ENCODE data around the gene PIGA.
A peak's percentile ranks its signal among the peaks of the same experiment; 100 is the strongest.
"Not testable (repeated sequence)": the region's sequence is repeated elsewhere in the genome, so short reads cannot be mapped to it uniquely, and the experiment has no call there.

PIGA gene

DNA sequence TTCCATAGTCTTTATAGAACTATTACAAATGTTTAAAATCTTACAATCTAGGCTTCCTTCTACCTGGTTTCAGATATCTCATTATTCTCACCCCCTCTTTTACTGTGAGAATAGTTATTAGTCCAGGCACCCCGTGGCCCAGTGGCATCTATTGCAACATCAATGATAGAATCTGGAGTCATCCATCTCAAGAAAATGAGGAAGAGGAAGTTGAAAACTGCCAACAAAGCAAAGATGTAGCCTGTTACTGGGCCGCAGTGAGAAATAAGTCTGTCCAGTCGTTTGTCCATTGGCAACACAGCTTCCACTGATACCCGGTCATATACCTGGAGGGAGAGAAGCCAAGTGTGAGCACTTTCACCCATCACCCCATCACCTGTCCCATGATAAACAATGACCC, 13.9 kb downstream of the PIGA start:
- peak; percentile 66 for FAIRE-seq
- no peak for DNase-seq (ENCODE audit: insufficient read length, low spot score)

DNA sequence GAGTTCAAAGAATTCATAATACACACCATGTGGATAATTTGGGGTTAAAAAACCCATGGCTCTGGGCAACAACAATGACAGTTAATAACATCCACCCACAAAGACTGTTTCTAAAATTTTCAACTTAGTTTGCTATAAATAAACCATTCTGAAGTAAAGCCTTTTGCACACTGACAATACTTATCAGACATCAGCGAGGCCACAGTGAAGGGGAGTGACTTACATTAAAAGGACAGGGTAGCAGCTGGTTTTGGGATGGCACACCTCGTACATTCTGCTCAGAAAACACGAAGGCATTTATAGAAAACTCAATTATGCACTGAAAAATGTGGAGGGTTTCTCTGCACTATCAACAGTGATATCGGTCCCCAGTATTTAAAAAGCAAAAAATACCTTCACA, 15.0 kb downstream of the PIGA start:
- no peak for FAIRE-seq
- no peak for DNase-seq (ENCODE audit: insufficient read length, low spot score)

DNA sequence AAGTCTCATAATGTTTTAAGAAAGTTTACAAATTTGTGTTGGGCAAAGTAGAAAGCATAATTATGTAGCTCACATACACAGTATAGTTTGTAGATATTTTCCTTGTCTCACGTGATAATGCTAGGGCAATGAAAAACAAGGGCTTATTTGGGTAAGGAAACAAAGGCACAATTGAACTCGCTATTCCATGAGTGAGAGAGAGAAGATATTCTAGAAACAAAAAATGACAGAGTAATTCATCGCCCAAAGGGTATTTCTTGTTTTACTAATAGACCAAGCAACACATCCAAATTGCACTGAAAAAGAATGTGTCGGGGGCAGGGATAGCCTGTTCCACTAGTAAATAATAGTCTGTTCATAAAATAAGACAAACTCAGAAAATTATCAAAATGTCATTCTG, 16.2 kb downstream of the PIGA start:
- FAIRE-seq (no peak), DNase-seq (ENCODE audit: insufficient read length, low spot score) (no peak)

DNA sequence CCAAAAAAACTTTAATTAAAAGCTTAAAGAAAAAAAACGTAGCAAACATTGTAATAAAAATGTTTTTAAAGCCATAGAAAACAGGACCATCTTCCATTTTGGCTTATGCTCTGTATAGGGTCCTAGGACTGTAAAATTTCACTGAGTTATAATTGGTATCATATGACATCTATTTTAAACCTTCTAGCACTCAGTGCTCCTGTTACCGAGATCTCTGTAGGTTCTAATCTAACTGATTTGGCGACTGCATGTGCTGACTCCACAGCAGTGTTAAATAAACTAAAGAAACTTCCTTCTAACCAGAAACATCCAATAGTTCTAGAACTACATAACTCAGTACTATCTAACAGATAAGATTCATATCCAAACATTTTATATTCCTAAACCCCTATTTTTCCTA, 19.8 kb downstream of the PIGA start, which contains the start of gene ASB11:
Gene ASB11, minus strand, starts transcription at position 132 of the 400 bp plus-strand sequence. Its CDS starts 35 bp downstream, at position 97.
- no peak for DNase-seq (ENCODE audit: insufficient read length, low spot score)
- FAIRE-seq: no peak

DNA sequence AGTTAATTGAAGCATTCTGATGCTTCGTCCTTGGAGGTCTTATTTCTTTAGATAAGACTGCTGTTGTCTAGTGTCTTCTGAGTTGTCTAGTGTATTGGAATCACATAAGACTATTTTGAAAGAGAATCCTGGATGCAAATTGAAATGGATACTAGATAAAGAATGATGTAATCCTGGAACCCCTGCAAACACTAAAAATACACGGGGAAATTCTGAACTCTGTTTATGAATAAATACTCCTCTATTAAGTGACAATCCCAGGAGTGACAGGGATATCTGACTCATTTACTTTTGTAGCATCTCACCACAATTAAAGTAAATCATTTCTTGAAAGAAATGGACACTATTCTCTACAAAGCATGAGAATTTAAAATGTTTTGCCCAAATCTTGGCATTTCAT, 20.9 kb downstream of the PIGA start:
- FAIRE-seq (no peak), DNase-seq (ENCODE audit: insufficient read length, low spot score) (no peak)

GRCh38 chrX:15311119-15311518, 24.2 kb downstream of the PIGA start:
- DNase-seq (ENCODE audit: insufficient read length, low spot score) (no peak), FAIRE-seq (no peak)

DNA sequence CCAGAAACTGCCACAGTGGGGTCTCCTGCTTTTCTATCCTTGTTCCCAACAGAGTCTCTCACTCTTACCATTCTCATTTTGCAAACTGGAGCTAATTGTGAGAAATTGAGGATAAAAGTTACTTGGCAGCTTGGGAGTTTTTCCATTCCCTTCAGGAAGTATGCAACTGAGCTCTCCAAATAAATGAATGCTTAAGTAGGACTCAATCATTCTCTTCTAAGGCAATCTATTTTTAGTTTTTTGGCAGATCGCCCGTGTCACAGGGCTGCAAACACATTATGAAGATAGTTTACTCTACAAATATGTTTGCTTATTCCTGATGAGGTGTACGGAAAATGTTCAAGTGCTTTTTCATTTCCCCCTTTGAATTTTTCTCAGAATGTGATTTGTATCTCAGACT, 25.2 kb downstream of the PIGA start:
- DNase-seq (ENCODE audit: insufficient read length, low spot score) (no peak), FAIRE-seq (no peak)

DNA sequence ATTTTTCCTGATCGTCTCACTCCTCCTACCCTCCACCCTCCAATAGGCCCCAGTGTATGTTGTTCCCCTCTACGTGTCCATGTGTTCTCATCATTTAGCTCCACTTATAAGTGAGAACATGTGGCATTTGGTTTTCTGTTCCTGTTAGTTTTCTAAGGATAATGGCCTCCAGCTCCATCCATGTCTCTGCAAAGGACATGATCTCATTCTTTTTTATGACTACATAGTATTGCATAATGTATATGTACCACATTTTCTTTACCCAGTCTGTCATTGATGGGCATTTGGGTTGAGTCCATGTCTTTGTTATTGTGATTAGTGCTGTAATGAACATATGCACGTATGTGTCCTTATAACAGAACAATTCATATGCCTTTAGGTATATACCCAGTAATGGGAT, 29.4 kb downstream of the PIGA start:
- DNase-seq (ENCODE audit: insufficient read length, low spot score); FAIRE-seq: not testable (repeated sequence)

DNA sequence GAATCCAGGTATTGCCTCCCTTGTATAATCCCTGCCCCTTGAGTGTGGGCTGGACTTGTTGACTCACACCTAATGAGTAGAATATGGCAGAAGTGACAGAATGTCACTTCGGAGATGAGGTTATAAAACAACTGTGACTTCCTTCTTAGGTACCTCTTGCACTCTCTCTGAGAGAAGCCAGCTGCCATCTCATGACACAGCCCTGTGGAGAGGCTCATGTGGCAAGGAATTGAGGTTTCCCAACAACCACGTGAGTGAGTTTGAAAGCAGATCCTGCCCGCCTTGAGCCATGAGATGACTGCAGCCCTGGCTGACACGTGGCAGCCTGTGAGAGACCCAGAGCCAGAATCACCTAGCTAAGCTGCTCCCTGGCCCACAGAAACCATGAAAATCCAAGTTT, 33.4 kb downstream of the PIGA start:
- FAIRE-seq: no peak

GRCh38 chrX:15299941-15300851, 35.1 kb downstream of the PIGA start:
- peak; percentile 89 for FAIRE-seq
- no peak for DNase-seq (ENCODE audit: insufficient read length, low spot score)

More for the DNA sequence above, 33.4 kb downstream of the PIGA start:
- DNase-seq (ENCODE audit: insufficient read length, low spot score): no peak

DNA sequence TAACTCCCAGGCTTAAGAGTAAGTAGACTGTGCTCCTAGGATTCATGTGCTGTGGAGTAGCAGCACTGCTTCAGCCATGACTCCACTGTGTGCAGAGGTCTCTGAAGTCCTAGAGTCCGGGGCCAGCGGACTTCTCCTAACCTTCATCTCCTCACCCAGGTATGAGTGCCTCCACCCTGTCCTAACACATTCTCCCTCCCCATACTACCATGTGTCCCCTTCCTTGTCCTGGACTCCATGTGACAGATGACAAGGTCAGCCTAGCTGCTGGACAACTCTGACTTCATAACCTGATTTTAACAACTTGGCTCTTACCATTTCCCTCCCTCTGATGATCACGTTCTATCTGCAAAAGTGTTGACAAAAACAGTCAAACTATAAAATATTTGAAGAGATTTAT, 36.5 kb downstream of the PIGA start:
- DNase-seq (ENCODE audit: insufficient read length, low spot score) (no peak), FAIRE-seq (no peak)

- no peak for DNase-seq (ENCODE audit: insufficient read length, low spot score)
- FAIRE-seq: no peak
Measured at GRCh38 chrX:15298201-15298600, 37.1 kb downstream of the PIGA start.

DNA sequence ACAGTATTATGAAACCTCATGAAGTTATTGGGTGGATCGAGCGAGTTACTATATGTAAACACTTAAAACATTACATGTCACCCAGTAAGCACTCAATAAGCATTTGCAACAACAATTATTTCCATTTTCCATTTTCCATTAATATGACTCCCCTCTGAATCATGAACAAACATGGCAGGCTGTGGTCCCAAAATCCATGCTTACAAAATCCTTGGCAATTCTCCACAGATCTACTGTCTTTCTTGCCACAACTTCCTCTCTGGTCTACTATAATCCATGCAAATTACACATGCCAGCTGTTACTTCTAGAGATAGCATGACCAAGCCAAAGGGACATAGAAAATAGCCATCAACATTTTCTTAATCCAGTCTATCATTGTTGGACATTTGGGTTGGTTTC, 41.9 kb downstream of the PIGA start:
- FAIRE-seq: no peak
- DNase-seq (ENCODE audit: insufficient read length, low spot score): no peak

GRCh38 chrX:15292861-15293260, 42.5 kb downstream of the PIGA start:
- FAIRE-seq (no peak), DNase-seq (ENCODE audit: insufficient read length, low spot score) (no peak)

- DNase-seq (ENCODE audit: insufficient read length, low spot score): no peak
- no peak for FAIRE-seq
Measured at GRCh38 chrX:15277604-15278003, 57.7 kb downstream of the PIGA start.

DNA sequence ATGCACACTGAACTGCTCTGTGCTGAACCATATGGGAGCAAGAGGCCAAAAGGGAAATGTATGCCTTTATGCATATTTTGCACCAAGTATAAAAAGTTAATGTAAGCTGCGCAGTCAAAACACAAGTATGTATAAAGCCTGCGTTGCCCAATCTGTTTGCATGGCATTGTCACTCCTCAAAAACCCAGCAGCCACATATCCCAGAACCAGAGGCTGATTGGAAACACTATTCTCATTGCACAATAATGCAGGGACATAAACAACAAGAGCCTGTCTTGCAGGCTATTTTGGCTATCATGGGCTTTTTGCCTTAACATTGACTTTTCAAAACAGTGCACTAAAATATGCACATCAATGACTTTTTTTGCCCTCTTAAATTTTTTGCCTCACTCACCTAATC, 60.4 kb downstream of the PIGA start:
- FAIRE-seq (no peak), DNase-seq (ENCODE audit: insufficient read length, low spot score) (no peak)

DNA sequence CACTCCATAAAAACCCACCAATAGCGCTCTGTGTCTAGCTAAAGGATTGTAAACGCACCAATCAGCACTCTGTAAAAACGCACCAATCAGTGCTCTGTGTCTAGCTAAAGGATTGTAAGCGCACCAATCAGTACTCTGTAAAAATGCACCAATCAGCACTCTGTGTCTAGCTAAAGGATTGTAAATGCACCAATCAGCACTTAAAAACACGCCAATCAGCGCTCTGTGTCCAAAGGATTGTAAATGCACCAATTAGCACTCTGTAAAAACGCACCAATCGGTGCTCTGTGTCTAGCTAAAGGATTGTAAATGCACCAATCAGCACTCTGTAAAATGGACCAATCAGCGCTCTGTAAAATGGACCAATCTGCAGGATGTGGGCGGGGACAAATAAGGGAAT, 62.0 kb downstream of the PIGA start:
- DNase-seq (ENCODE audit: insufficient read length, low spot score); FAIRE-seq: not testable (repeated sequence)

DNA sequence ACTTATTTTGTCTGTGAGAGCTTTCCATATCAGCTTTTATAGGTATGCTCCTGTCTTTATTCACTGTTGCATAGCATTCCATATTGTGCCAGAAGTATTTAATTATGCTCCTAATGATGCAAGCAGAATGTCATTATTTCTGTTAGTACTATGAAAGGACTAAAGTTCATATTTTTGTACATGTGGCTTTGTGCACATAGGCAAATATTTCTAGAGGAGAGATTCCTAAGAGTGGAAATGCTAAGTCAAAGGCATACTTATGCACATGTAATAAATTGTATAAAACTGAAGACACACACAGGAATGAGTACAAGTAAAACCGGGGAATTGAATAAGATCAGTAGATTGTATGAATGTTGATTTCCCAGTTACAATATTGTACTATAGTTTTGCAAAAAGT, 63.6 kb downstream of the PIGA start:
- DNase-seq (ENCODE audit: insufficient read length, low spot score) (no peak), FAIRE-seq (no peak)

GRCh38 chrX:15269618-15270521, 65.5 kb downstream of the PIGA start, which contains the start of gene ASB9:
Gene ASB9 (minus strand): TSS chrX:15270083. CDS start chrX:15269874, 209 bp downstream.
- DNase-seq (ENCODE audit: insufficient read length, low spot score) (no peak), FAIRE-seq (peak; percentile 48)
